ENCODE measurements around the gene SIGLEC6.

The SIGLEC6 gene

GRCh38 chr19:51505904-51506303 is 25.6 kb downstream of the SIGLEC6 start:
- TF ChIP-seq FOXP2 (optimal IDR thresholded peaks at IDR 0.05; ENCODE audit: borderline replicate concordance, extremely low read depth, extremely low read length, insufficient read depth) (no peak), SIN3A (IDR thresholded peaks at IDR 0.05; ENCODE audit: borderline replicate concordance, insufficient read depth, low read length) (no peak), POLR2AphosphoS5 (IDR thresholded peaks at IDR 0.05; ENCODE audit: low read depth, low read length) (no peak), REST (IDR thresholded peaks at IDR 0.05; ENCODE audit: insufficient read depth in 1 of 2, low read depth in 2 of 2, low read length in 2 of 2) (no peak), TAF1 (IDR thresholded peaks at IDR 0.05; ENCODE audit: borderline replicate concordance, insufficient read depth, low read length) (no peak)

DNA sequence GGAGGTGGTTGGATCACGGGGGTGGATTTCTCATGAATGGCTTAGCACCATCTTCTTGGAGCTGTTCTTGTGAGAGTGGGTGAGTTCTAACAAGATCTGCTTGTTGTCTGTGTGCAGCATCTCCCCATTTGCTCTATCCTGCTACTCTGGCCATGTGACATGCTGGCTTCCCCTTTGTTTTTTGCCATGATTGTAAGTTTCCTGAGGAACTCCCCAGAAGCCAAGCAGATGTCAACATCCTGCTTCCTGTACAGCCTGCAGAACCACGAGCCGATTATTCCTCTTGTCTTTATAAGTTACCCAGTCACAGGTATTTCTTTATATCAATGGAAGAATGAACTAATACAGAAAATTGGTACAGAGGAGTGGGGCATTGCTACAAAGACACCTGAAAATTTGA is 27.6 kb downstream of the SIGLEC6 start:
- TF ChIP-seq REST (IDR thresholded peaks at IDR 0.05; ENCODE audit: insufficient read depth in 1 of 2, low read depth in 2 of 2, low read length in 2 of 2) = no peak
- TF ChIP-seq FOXP2 (optimal IDR thresholded peaks at IDR 0.05; ENCODE audit: borderline replicate concordance, extremely low read depth, extremely low read length, insufficient read depth) = no peak
- no peak for TF ChIP-seq SIN3A (IDR thresholded peaks at IDR 0.05; ENCODE audit: borderline replicate concordance, insufficient read depth, low read length)
- no peak for TF ChIP-seq POLR2AphosphoS5 (IDR thresholded peaks at IDR 0.05; ENCODE audit: low read depth, low read length)
- TF ChIP-seq TAF1 (IDR thresholded peaks at IDR 0.05; ENCODE audit: borderline replicate concordance, insufficient read depth, low read length) = no peak

DNA sequence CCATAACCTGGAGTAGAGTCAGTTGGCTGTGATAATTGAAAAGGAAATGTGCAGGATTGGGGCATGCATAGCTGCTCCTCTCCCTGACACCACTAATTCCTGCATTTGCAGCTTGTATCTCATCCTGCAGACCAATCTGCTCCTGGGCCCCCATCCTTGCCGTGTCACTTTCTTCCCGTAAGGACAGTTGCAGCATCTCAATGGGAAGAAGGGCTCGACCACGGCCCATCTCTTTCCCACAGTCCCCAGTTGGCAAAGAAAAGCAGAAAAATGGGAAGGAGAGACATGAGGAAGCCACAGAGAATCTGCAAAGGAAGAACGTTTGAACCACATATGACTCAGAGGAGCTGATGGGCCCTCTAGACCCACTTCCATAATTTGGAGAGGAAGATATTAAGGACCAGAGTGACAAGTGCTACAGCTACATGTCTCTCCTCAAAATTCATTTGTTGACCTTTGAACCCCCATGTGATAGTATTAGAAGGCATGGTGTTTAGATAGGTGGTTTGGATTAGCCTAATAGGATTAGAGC is 28.1 kb downstream of the SIGLEC6 start:
- TF ChIP-seq SIN3A (IDR thresholded peaks at IDR 0.05; ENCODE audit: borderline replicate concordance, insufficient read depth, low read length) = no peak
- no peak for TF ChIP-seq REST (IDR thresholded peaks at IDR 0.05; ENCODE audit: insufficient read depth in 1 of 2, low read depth in 2 of 2, low read length in 2 of 2)
- no peak for TF ChIP-seq TAF1 (IDR thresholded peaks at IDR 0.05; ENCODE audit: borderline replicate concordance, insufficient read depth, low read length)
- TF ChIP-seq FOXP2 (optimal IDR thresholded peaks at IDR 0.05; ENCODE audit: borderline replicate concordance, extremely low read depth, extremely low read length, insufficient read depth) = no peak
- TF ChIP-seq POLR2AphosphoS5 (IDR thresholded peaks at IDR 0.05; ENCODE audit: low read depth, low read length) = no peak

DNA sequence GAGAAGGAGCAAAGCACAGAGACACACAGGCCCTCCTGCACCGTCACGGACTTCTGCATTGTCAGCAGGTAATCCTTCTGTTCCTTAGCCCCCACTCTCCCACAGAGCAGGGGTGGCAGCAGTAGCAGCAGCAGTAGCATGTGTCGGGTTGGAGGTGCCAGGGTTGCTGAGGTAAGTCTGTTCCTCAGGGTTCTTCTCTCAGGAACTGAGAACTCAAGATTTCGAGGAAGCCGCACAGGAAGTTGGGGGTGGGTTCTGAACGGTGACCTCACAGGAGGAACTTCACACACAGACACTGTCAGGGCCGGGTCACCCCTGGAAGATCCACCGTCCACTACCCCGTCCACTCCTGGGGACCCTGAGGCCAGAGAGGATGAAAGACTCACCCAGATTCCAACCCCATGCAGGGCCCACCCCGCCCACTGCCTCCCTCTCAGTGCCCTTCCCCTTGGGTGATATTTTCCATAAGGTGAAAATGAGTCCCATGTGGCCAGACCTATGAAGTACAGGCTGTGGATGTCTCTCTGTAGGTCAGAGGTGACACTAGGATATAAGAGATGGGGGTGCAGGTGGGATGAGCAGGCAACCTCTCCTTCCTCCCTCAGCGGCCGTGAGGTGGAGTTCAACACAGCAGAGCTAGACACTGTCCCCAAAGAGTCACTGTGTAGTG is 29.7 kb downstream of the SIGLEC6 start, which contains the start of gene SIGLEC12:
Gene SIGLEC12 (minus strand): TSS at position 207 of the 670 bp plus-strand sequence. CDS start 67 bp downstream, at position 140.
- TF ChIP-seq TAF1 (IDR thresholded peaks at IDR 0.05; ENCODE audit: borderline replicate concordance, insufficient read depth, low read length) = no peak
- no peak for TF ChIP-seq REST (IDR thresholded peaks at IDR 0.05; ENCODE audit: insufficient read depth in 1 of 2, low read depth in 2 of 2, low read length in 2 of 2)
- TF ChIP-seq POLR2AphosphoS5 (IDR thresholded peaks at IDR 0.05; ENCODE audit: low read depth, low read length) = no peak
- no peak for TF ChIP-seq FOXP2 (optimal IDR thresholded peaks at IDR 0.05; ENCODE audit: borderline replicate concordance, extremely low read depth, extremely low read length, insufficient read depth)
- no peak for TF ChIP-seq SIN3A (IDR thresholded peaks at IDR 0.05; ENCODE audit: borderline replicate concordance, insufficient read depth, low read length)
